ENCODE results near the gene CD300LG.
A peak's percentile ranks its signal among the peaks of the same experiment; 100 is the strongest.

Gene CD300LG

DNA sequence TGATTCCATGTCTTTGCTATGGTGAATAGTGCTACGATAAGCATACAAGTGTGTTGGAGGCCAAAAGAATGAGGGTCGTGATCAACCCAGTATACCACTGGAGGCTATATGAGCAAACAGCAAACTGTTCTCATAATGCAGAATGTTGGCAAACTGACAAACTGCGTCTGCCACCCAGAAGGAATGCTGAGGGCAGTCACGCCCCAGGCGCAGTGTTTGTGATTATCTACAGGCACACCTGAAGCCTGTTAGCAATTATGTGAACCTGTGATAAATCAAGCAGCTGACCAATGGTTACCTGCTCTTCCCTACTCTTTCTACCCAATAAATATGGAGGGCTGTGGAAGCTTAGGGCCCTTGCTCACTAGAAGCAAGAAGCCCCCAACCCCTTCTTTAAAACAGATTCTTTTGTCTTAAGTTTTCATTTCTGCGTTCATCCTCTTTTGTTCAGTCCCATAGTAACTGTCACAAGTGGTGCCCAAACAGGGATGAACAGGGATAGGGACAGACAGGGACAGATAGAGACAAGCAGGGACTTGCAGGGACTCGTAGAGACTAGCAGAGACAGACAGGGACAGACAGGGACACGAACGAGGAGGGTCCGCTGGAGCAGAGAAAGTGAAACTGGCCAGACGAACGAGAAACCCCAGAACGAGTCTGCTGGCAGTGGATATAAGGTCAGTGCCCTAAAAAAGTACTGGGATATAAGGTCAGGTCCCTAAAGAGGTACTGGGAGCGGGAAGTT is 25.1 kb downstream of the CD300LG start:
- peaks cover 42% of the 10 kb centered on the region for H3K27me3 Mint-ChIP-seq
- no peaks in the 10 kb centered on the region for H3K9me3 Mint-ChIP-seq
- H3K4me3 Mint-ChIP-seq = no peak overlapping the region
- no peaks in the 10 kb centered on the region for H3K36me3 Mint-ChIP-seq
- no peak for DNase-seq
- H3K4me1 Mint-ChIP-seq = no peaks in the 10 kb centered on the region
- CTCF ChIA-PET = no interaction called here
- no peak overlapping the region for H3K27ac Mint-ChIP-seq

GRCh38 chr17:43873091-43873490 is 26.1 kb downstream of the CD300LG start:
- Mint-ChIP-seq H3K36me3 (no peaks in the 10 kb centered on the region), H3K27me3 (peaks cover 35% of the 10 kb centered on the region), H3K9me3 (no peaks in the 10 kb centered on the region), H3K4me1 (no peaks in the 10 kb centered on the region), H3K4me3 (no peak overlapping the region), H3K27ac (no peak overlapping the region)
- DNase-seq = no peak
- CTCF ChIA-PET = no interaction called here

- Mint-ChIP-seq H3K27ac (no peak overlapping the region), H3K36me3 (no peaks in the 10 kb centered on the region), H3K4me3 (no peak overlapping the region), H3K27me3 (peaks cover 30% of the 10 kb centered on the region), H3K4me1 (no peaks in the 10 kb centered on the region), H3K9me3 (no peaks in the 10 kb centered on the region)
- DNase-seq = no peak
- CTCF ChIA-PET = no interaction called here
These were observed 26.8 kb downstream of the CD300LG start for GRCh38 chr17:43873815-43874214.

DNA sequence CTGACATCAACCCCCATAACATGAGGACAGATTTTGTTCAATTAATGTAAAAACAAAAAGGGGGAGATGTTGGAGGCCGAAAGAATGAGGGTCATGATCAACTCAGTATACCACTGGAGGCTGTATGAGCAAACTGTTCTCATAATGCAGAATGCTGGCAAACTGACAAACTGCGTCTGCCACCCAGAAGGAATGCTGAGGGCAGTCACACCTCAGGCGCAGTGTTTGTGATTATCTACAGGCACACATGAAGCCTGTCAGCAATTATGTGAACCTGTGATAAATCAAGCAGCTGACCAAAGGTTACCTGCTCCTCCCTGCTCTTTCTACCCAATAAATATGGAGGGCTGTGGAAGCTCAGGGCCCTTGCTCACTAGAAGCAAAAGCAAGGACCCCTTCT is 27.3 kb downstream of the CD300LG start:
- no peaks in the 10 kb centered on the region for H3K4me1 Mint-ChIP-seq
- H3K9me3 Mint-ChIP-seq = no peaks in the 10 kb centered on the region
- no peaks in the 10 kb centered on the region for H3K36me3 Mint-ChIP-seq
- peaks cover 28% of the 10 kb centered on the region for H3K27me3 Mint-ChIP-seq
- DNase-seq = no peak
- H3K27ac Mint-ChIP-seq = no peak overlapping the region
- CTCF ChIA-PET = no interaction called here
- H3K4me3 Mint-ChIP-seq = no peak overlapping the region

DNA sequence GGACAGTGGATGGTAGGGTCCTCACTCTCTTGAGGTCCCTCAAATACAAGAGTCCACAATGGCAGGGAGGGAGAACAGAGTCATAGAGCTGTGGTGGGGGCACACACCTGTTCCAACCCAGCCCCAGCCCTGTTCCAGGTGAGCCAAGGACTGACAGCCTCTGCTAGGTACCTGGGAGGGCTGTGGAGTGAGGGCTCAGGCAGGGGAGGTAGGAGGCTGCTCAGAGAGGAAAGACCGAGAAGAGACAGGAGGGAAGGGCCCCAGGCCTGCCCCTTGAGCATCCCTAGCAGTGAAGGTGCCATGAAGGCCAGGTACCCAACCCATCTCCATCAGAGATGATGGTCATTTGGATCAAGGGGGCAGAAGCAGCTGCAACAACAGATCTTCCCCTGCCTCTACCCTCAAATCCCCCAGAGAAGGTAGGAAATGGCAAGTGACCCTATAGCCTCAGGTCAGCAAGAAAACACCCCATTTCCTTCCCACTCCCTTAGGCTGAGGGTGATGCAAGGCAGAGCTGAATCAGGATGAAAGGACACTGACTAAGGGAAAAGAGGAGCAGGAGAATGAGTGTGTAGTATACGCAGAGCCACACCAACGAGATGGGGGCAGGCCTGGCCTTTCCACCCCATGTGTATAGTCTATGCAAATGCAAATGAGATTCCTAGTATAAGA is 28.6 kb downstream of the CD300LG start:
- Mint-ChIP-seq H3K36me3 (no peaks in the 10 kb centered on the region), H3K27me3 (peaks cover 16% of the 10 kb centered on the region), H3K9me3 (no peaks in the 10 kb centered on the region), H3K4me1 (no peaks in the 10 kb centered on the region), H3K27ac (no peak overlapping the region), H3K4me3 (no peak overlapping the region)
- no peak for DNase-seq
- CTCF ChIA-PET = no interaction called here

GRCh38 chr17:43877031-43877430 is 30.1 kb downstream of the CD300LG start:
- Mint-ChIP-seq H3K27me3 (peaks cover 16% of the 10 kb centered on the region), H3K36me3 (no peaks in the 10 kb centered on the region)

GRCh38 chr17:43877451-43878155 is 30.6 kb downstream of the CD300LG start:
- no peak overlapping the region for H3K4me3 Mint-ChIP-seq
- H3K27me3 Mint-ChIP-seq = peaks cover 16% of the 10 kb centered on the region
- no peak for DNase-seq
- CTCF ChIA-PET = interaction anchor here (0.5 to 4.5 kb wide), 34 partner anchors 9 to 600 kb away, joined by 3 to 32 read pairs (median 4); partner anchors contain the start of genes CFAP97D1 and PPY
- H3K36me3 Mint-ChIP-seq = no peaks in the 10 kb centered on the region
- H3K9me3 Mint-ChIP-seq = no peaks in the 10 kb centered on the region
- no peak overlapping the region for H3K27ac Mint-ChIP-seq
- no peaks in the 10 kb centered on the region for H3K4me1 Mint-ChIP-seq

More at GRCh38 chr17:43877031-43877430, 30.1 kb downstream of the CD300LG start:
- DNase-seq = no peak
- Mint-ChIP-seq H3K9me3 (no peaks in the 10 kb centered on the region), H3K27ac (no peak overlapping the region), H3K4me1 (no peaks in the 10 kb centered on the region), H3K4me3 (no peak overlapping the region)
- CTCF ChIA-PET = interaction anchor here (0.8 to 2.7 kb wide), 5 partner anchors 16 to 239 kb away, joined by 3 to 16 read pairs (median 4); no protein-coding TSS in a partner anchor

- Mint-ChIP-seq H3K4me1 (no peaks in the 10 kb centered on the region), H3K27ac (no peak overlapping the region), H3K36me3 (no peaks in the 10 kb centered on the region), H3K9me3 (no peaks in the 10 kb centered on the region), H3K4me3 (no peak overlapping the region), H3K27me3 (peaks cover 14% of the 10 kb centered on the region)
- DNase-seq = peak; percentile 74
- CTCF ChIA-PET = interaction anchor here (0.5 to 4.5 kb wide), 34 partner anchors 9 to 599 kb away, joined by 3 to 32 read pairs (median 4); partner anchors contain the start of genes CFAP97D1 and PPY
These were observed 31.5 kb downstream of the CD300LG start for GRCh38 chr17:43878260-43879175.

DNA sequence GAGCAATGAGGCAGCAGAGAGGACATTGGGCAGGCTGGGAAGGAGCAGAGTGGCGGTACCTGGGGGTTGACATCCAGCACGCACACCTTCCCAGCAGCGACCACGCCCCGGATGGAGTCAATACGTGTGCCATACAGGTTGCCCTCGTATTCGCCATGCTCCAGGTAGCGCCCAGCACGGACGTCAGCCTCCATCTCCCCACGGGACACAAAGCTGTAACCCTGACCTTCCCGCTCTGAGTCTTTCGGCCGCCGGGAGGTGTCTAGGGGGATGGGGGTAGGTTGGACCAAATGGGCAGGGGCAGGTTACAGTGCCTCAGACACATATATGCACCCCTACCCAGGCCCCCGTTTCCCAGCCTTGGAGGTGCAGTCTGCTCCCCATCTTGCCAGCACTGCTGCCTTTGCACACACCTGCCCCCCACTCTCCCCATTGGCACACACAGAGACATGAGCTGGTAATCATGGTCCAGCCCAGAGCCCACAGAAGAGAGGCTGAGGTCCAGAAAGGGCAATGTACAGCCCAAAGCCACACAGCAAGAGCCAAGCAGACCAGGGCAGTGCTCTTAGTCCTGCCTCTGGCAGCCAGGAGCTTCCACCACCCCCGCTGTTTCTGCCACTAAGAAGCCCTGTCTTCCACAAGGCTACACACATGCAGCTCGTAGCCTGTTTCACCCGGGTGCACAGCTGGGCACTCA is 32.9 kb downstream of the CD300LG start:
- no peak for DNase-seq
- Mint-ChIP-seq H3K27ac (no peak overlapping the region), H3K36me3 (no peaks in the 10 kb centered on the region), H3K4me3 (no peak overlapping the region), H3K4me1 (no peaks in the 10 kb centered on the region), H3K9me3 (no peaks in the 10 kb centered on the region), H3K27me3 (peaks cover 12% of the 10 kb centered on the region)
- CTCF ChIA-PET = interaction anchor here (0.7 to 4.5 kb wide), 18 partner anchors 9 to 288 kb away, joined by 3 to 32 read pairs (median 5); no protein-coding TSS in a partner anchor

- Mint-ChIP-seq H3K9me3 (no peaks in the 10 kb centered on the region), H3K4me3 (no peak overlapping the region), H3K27me3 (peaks cover 11% of the 10 kb centered on the region), H3K4me1 (no peaks in the 10 kb centered on the region), H3K36me3 (no peaks in the 10 kb centered on the region), H3K27ac (no peak overlapping the region)
- CTCF ChIA-PET = interaction anchor here (0.7 to 4.5 kb wide), 16 partner anchors 8 to 288 kb away, joined by 3 to 32 read pairs (median 4); no protein-coding TSS in a partner anchor
- peak; percentile 64 for DNase-seq
These were observed 33.5 kb downstream of the CD300LG start for GRCh38 chr17:43880420-43880991.

GRCh38 chr17:43881181-43881580 is 34.2 kb downstream of the CD300LG start:
- no peak overlapping the region for H3K4me3 Mint-ChIP-seq
- no peaks in the 10 kb centered on the region for H3K4me1 Mint-ChIP-seq
- H3K9me3 Mint-ChIP-seq = no peaks in the 10 kb centered on the region
- CTCF ChIA-PET = interaction anchor here (1.1 to 4.5 kb wide), 10 partner anchors 8 to 287 kb away, joined by 3 to 32 read pairs (median 5); no protein-coding TSS in a partner anchor
- H3K27ac Mint-ChIP-seq = no peak overlapping the region
- H3K36me3 Mint-ChIP-seq = no peaks in the 10 kb centered on the region
- no peak for DNase-seq
- H3K27me3 Mint-ChIP-seq = peaks cover 11% of the 10 kb centered on the region

DNA sequence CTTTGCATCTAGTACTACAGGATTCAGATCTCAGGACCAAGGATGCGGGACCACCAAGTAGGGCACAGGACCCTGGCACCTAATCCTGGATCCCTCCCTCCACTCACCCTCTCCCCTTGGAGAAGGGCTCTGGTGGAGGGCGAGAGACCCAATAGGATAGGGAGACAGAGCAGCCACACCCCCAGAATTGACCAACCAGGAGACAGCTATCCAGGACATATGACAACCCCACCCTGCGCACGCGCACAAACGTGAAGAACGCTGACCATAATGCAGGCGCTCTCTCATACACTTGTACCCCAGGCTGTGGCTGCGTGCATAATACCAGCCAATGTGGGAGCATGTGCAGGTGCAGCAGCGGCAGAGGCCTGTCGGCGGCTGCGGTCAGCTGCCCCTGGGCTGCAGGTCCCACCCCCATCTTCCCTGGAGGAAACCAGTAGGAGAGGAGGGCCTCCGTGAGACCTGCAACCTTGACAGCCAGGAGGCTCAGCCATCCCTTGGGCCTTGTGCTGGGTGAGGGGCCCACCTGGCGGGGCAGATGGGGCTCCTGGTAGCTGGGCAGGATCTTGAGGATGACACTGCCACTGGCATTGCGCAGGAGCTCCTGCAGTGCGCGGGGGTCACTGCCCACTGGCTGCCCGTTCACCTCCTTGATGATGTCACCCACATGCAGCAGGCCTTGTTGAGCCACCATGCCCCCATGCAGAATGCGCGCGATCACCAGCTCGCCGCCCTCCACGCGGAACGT is 35.0 kb downstream of the CD300LG start:
- no peaks in the 10 kb centered on the region for H3K4me1 Mint-ChIP-seq
- H3K9me3 Mint-ChIP-seq = no peaks in the 10 kb centered on the region
- DNase-seq = no peak

More for the DNA sequence above, 35.0 kb downstream of the CD300LG start:
- H3K27me3 Mint-ChIP-seq = peaks cover 8% of the 10 kb centered on the region
- H3K4me3 Mint-ChIP-seq = no peak overlapping the region
- H3K36me3 Mint-ChIP-seq = no peaks in the 10 kb centered on the region
- CTCF ChIA-PET = interaction anchor here (1.1 to 4.5 kb wide), 5 partner anchors 9 to 105 kb away, joined by 3 to 31 read pairs (median 5); no protein-coding TSS in a partner anchor
- no peak overlapping the region for H3K27ac Mint-ChIP-seq

All from activated naive CD4-positive, alpha-beta T cell treated with anti-CD3 and anti-CD28 coated beads, Interleukin-2, amount 10 ng/mL, durations not matched to agents 7 days and 5 days (primary cell).